Lung microvascular endothelial cell (primary cell): Measurements from ENCODE around the gene IDH3B. TPM values are rescaled to one million over a fixed set of nuclear protein-coding genes. Genes with fewer than 3 reads are reported as not detected.
A peak's percentile ranks its signal among the peaks of the same experiment; 100 is the strongest.
"Not testable (repeated sequence)": the region's sequence is repeated elsewhere in the genome, so short reads cannot be mapped to it uniquely, and the experiment has no call there.

ENCODE experiments used
- DNase-seq, 2 donors: peaks; one replicate each; pipeline versions ENCODE4 v3.0.0 to v3.0.0-alpha.2; 2010; ENCODE audit warnings: low read depth in 2 of 2
- total RNA-seq: library from RNA; depleted of rRNA; stranded (reverse); fragments of >200 nt; gene quantifications from 2 replicates; pipeline ENCODE4 v1.2.1, GENCODE V29; 2014

The IDH3B gene
- 95.5 and 95.8 TPM in 2 replicates for total RNA-seq

GRCh38 chr20:2663887-2664719, at the start of gene IDH3B:
IDH3B (minus strand) TSS chr20:2664216; CDS start chr20:2664188, 28 bp downstream.
- DNase-seq, result peak; percentile 93 to 96

GRCh38 chr20:2713285-2713684, 49.3 kb upstream of the IDH3B start:
- DNase-seq, result no peak

GRCh38 chr20:2709205-2709981, 45.4 kb upstream of the IDH3B start:
- no peak for DNase-seq

- no peak for DNase-seq
Measured at GRCh38 chr20:2708665-2709064, 44.6 kb upstream of the IDH3B start.

GRCh38 chr20:2708073-2708415, 44.0 kb upstream of the IDH3B start:
- no peak for DNase-seq

GRCh38 chr20:2707353-2708072, 43.5 kb upstream of the IDH3B start:
- DNase-seq, result no peak

- no peak for DNase-seq
Measured at GRCh38 chr20:2706688-2707352, 42.8 kb upstream of the IDH3B start.

GRCh38 chr20:2705931-2706645, 42.1 kb upstream of the IDH3B start:
- no peak for DNase-seq

GRCh38 chr20:2703716-2704475, 39.9 kb upstream of the IDH3B start:
- no peak for DNase-seq

- no peak for DNase-seq
Measured at GRCh38 chr20:2701671-2702081, 37.7 kb upstream of the IDH3B start.

- DNase-seq, result no peak
Measured at GRCh38 chr20:2700913-2701620, 37.1 kb upstream of the IDH3B start.

GRCh38 chr20:2699775-2700413, 35.9 kb upstream of the IDH3B start:
- no peak for DNase-seq

- no peak for DNase-seq
Measured at GRCh38 chr20:2698912-2699311, 34.9 kb upstream of the IDH3B start.

- DNase-seq, result no peak
Measured at GRCh38 chr20:2698186-2698817, 34.3 kb upstream of the IDH3B start.

- DNase-seq, result no peak
Measured at GRCh38 chr20:2697768-2698167, 33.8 kb upstream of the IDH3B start.

GRCh38 chr20:2696646-2697045, 32.6 kb upstream of the IDH3B start:
- no peak for DNase-seq

- not testable (repeated sequence) for DNase-seq
Measured at GRCh38 chr20:2695984-2696525, 32.0 kb upstream of the IDH3B start.
